GM10847 (cell line): ENCODE data around the gene EIF5.

Source experiments
- POLR2A ChIP-seq: IDR thresholded peaks from 2 replicates; pipeline ENCODE4 v1.6.1; 2011; ENCODE audit not compliant: insufficient read length; ENCODE audit errors: extremely low read depth

EIF5 gene

DNA sequence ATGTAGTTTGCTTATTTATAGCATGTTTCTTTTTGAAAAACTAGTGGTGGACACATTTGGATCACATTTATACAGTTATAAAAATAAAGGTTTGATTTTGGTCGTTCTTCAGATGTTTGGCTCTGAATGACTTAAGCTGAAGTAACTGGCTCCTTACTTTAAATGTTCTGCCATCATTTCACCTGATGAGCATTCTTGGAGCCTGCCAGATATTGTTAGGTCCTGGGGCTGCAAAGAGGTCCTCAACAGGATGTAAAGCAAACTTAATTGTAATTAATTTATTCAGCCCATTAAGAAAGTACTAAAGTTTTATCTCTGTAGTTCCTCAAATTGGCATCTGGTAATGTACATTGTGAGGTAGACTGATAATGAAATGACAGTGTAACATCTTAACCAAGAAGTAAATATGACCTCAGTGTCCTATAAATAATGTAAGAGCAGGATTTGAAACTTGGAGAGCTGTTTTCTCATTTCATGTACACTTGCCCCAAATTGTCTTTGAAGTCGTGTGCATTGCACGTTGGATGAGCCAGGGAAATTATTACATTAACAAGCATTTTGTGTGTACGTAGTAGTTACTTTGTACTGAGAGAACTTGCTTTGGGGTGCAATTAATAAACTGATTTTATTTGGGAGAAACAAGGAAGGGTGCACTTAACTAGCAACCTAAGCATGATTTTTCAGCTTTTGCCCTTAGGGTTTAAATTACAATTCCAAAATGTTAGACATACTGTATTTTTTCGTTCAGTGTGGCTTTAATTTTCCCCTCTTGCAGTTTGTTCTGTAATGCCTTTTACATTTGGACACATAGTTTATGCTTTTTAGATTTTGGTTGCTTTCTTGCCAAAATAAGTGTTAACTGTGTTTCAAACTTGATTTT lies 7.5 kb downstream of the EIF5 start:
- no peak for TF ChIP-seq POLR2A

DNA sequence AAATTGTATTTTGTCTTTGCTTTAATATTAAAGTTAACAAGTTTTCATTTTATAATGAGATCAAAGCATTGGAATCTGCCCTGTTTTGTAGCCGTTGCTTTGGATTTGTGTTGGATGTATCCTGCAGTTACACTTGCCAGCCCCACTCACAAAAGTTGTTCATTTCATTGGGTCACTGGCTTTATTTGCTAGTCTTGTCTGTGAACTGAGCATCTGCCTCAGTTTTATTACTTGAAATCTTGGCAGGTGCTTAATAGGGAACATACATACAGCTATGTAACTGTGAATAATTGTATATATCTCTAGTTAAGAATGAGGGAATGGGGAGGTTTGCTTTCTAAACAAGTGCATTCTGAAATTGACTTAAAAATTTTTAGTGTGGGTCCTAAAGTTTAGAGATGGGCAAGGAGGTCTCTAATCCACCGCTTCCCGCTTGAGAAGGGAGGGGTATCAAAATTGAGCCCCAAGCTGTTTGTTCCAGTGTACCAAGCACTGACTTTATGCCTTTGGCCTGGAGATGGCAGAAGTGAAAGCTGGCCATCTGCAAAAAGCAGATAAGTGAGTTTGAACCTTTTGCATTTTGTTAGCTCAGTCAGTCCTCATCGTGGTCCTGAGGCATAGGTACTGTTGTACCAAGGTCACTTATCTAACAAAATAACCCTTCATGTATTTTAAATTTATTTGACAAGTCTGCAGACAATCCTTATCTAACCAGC lies 9.3 kb downstream of the EIF5 start:
- TF ChIP-seq POLR2A: no peak

DNA sequence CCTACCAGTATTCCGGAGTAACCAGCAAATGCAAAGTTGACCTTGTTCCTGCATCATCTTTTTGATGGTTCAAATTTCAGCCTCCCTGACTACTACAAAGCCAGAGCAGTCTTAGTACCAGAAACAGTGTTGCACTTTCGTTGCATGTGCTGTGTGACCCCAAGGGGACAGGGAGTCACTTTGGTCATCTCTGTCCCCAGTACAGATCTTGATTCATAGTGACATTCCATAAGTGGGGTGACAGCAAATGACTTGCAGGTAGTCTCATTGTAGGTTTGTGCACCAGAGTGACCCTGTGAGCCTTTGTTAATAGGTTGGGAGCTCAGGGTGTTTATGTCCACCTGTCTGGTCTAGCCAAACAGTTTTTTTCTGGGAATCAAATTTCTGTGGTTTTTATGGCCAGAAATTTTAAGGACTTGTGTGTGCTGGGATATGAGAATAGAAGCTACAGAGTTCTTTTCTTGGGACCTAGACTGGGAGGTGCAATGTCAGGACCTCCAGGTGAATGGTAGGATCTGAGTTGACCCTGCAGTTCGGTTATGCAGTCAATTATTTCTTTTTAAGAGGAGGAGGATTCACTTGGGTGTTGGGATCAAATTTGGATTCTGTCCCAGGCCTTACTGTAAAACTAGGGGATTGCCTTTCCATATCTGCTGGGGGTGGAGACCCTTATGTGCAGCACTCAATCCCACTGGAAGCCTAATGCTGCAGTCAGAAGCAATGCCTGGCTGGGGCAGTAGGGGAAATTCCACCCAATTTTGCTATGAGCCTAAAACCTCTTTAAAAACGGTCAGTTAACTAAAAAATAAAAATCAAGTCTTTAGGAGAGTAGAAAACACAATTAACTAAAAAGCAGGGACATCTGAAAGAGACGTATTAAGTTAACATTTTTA lies 10.1 kb downstream of the EIF5 start:
- TF ChIP-seq POLR2A: no peak

DNA sequence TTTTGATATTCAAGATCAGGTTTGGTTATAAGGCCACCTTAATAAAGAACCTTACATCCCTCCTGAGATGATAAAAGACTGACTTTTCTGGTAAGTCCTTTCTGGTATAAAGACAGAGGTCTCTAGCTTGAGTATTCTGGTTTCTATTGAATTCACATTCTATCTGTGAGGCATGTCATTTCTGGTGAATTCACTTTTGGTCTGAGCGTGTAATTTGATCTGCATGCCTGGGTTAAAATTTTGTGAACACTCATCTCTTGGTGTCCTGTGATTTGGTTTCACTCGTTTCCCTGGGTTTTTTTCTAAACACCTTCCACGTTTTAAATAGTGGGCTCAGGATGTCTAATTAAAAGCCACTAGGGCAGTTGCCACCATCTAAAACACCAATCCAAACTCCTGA lies 12.2 kb downstream of the EIF5 start:
- no peak for TF ChIP-seq POLR2A

DNA sequence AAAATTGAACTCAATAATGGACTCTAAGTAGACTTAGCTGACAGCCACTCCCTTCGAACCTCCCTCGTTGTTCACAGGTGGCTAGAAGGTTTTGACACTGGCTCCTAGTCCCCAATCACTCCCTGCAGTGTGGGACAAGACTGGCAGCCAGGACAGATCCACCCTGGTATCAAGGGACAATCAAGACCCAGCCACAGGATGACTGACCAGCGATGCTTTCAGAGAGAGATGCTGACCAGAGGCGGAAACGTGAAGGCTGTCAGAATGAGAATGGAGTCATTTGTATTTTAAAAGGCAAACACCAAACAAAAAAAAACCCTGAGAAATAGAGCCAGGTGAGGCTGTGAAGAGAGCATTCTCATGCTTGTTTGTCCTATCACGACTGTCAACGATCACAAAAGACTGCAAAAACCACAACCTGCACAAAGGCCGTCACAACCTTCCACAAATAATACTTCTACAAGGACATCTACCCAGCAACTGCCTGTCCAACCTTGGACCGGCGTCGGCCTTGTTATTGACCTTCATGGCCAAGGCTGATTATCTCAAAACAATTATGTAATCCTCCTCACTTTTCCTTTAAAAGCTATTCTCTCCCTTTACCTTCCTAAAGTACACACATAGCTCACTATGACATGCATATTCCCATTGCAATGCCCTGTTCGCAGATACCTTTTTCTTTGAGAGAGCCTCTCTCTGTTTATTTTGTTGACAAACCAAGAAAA lies 13.2 kb downstream of the EIF5 start:
- no peak for TF ChIP-seq POLR2A

DNA sequence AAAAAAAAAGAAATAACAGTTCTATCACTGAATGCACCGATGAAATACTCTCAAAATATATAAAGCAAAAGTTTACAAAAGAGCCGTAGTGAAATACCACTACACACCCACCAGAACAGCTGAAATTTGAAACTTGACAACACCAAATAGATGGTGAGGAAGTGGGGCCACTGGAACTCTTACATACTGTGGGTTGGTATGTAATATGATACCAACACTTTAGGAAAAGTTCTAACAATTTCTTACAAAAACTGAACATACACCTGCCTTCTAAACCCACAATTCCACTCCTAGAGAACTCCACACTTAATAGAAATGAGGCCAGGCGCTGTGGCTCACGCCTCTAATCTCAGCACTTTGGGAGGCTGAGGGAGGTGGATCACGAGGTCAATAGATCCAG lies 14.1 kb downstream of the EIF5 start:
- no peak for TF ChIP-seq POLR2A

DNA sequence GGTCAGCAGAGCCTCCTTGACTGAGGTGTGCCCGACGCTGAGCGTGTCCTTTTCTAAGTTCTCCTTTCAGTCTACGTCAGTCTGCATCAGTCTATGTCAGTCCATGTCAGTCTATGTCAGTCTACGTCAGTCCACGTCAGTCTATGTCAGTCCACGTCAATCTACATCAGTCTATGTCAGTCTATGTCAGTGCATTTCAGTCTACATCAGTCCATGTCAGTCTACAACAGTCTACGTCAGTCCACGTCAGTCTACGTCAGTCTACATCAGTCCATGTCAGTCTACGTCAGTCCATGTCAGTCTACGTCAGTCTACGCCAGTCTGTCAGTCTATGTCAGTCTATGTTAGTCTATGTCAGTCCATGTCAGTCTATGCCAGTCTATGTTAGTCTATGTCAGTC lies 15.9 kb downstream of the EIF5 start:
- TF ChIP-seq POLR2A: no peak

DNA sequence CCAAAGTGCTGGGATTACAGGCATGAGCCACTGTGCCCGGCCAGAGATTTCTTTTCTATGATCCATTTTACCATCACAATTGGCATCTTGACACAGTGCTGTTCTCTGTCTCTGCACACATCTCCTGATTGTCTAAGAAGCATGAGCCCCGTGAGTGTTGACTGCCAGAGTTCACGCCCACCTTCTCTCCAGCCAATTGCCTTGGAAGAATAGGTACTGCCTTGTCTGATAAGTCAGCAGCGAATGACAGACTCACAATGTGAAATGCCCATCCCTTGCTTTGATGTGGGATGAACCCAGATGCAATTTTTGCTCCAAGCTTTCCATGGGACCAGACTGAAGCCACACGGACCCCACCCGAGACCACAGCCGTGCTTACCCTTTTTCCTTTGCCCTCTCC lies 19.3 kb downstream of the EIF5 start:
- no peak for TF ChIP-seq POLR2A

DNA sequence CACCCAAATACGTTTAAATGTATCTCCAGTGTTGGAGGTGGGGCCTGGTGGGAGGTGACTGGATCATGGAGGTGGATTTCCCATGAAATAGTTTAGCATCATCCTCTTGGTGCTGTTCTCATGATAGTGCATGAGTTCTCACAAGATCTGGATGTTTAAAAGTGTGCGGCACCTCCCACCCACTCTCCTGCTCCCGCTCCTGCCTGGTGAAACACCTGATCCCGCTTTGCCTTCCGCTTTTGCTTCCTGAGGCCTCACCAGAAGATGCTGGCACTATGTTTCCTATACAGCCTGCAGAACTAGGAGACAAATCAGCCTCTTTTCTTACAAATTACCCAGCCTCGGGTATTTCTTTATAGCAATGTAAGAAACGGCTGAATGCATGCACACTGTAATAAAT lies 20.1 kb downstream of the EIF5 start:
- TF ChIP-seq POLR2A: no peak

DNA sequence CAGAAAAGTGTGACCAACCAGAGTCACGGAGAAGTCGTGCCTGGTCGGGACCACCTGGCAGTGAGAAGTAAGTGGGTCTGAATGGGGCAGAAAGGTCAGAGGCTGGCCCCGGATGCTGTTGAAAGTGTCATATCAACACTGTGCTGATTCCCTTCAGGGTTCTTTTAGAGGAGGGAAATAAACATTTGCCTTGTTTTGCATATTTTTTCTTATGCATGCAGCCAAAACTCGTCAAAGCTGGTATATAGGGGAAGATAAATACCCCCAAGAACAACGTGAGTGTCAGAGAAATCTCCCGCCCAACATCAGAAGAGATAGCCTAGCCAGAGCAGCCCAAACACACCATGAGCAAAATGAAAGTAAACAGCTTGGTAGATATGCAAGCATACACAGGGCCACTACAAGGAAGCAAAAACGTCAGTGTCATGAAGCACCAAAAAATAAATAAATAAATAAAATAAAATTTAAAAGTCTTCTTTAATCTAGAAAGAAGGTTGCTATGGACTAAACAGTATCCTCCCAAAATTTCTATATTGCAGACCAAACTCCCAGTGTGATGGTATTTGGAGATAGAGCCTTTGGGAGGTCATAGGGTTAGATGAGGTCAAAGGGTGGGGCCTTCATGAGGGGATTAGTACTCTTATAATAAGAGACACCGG lies 22.1 kb downstream of the EIF5 start:
- no peak for TF ChIP-seq POLR2A

DNA sequence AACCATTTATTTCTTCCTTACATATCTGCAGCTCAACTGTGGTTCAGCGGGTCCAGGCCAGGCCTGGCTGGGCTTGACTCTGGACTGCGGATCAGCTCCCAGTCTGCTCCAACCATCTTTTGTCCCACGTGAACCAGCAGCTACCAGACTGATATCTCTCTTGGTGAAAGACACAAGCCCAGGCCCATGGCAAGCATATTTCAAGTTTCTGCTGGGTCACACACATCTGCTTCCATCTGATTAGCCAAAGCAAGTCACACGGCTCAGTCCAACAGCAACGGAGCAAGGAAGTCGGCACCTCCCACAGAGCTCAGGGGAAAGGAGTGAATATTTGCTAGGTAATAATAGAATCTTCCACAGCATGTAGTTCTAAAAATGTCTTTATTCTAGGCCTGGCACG lies 26.5 kb downstream of the EIF5 start:
- no peak for TF ChIP-seq POLR2A

DNA sequence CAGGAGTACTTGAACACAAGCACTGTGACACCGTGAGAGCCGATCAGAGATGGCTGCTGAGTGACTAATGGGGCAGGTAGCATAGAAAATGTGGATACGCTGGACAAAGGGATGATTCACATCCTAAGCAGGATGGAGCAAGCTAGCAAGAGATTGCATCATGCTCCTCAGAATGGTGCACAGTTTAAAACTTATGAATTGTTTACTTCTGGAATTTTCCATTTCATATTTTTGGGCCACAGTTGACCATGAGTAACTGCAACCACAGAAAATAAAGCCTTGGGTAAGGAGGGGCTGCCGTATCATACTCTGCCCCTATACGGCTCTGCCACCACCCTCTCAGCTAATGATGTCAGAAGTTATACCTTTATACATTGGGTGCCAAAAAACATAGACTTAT lies 27.8 kb downstream of the EIF5 start:
- TF ChIP-seq POLR2A: no peak

DNA sequence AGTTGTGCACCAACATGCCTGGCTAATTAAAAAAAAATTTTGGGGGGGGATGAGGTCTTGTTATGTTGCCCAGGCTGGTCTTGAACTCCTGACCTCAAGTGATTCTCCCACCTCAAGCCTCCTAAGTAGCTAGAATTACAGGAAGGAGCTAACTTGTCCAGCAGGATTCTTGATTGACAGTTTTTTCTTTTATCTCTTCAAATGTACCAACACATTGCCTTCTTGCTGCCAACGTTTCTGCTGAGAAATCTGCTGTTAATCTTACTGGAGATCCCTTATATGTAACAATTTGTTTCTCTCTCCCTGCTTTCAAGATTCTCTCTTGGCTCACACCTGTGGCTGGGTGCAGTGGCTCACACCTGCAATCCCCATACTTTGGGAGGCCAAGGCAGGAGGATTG lies 28.7 kb downstream of the EIF5 start:
- TF ChIP-seq POLR2A: no peak

DNA sequence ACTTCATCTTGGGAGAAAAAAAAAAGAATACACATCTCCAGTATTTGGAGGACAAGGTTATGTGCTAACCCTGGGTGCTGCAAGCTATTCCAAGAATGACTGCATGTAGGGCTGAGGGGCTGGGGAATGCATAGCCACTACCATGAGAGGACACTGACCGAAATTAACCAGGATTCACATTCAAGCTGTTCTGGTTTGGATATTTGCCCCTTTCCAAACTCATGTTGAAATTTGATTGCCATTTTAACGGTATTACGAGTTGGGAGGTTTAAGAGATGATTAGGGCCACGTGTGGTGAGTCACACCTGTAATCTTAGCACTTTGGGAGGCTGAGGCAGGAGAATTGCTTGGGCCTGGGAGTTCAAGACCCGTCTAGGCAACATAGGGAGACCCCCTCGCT lies 32.7 kb downstream of the EIF5 start:
- TF ChIP-seq POLR2A: no peak
